K562 (cell line): ENCODE results near the gene EIF1B. TPM values are rescaled to one million over a fixed set of nuclear protein-coding genes. Genes with fewer than 3 reads are reported as not detected.
A peak's percentile ranks its signal among the peaks of the same experiment; 100 is the strongest.

ENCODE experiments used
- BCOR ChIP-seq: fragments of 450-650 bp; IDR thresholded peaks from 2 replicates; pipeline ENCODE4 v1.6.1; 2016
- CBX3 ChIP-seq, 2 experiments: IDR thresholded peaks; 1 replicate in 1 of 2; 2 replicates in 1 of 2; pipeline ENCODE4 v1.6.1; 2012; ENCODE audit warnings: inconsistent platforms in 2 of 2, low read length in 2 of 2, borderline replicate concordance in 1 of 2, control low read depth in 1 of 2
- CCAR2 ChIP-seq: fragments of 200-400 bp; formaldehyde crosslinking; IDR thresholded peaks from 2 replicates; pipeline ENCODE4 v1.6.1; 2017; ENCODE audit warnings: mild to moderate bottlenecking, low read depth, low read length
- CREB1 ChIP-seq, 2 experiments: sonication (generic) in 1 of 2; formaldehyde crosslinking in 1 of 2; IDR thresholded peaks; 2 replicates each; pipeline versions ENCODE4 v1.6.1 to v1.8.0; 2012 to 2022; ENCODE audit warnings: inconsistent platforms in 1 of 2, mild to moderate bottlenecking in 1 of 2, missing genetic modification reagents in 1 of 2, moderate library complexity in 1 of 2
- CXXC5 ChIP-seq: fragments of 250-450 bp; sonication (Bioruptor Pico); IDR thresholded peaks from 2 replicates; pipeline ENCODE4 v1.8.0; 2022; ENCODE audit warnings: inconsistent platforms, mild to moderate bottlenecking, moderate library complexity
- DLX4 ChIP-seq: fragments of 250-450 bp; sonication (Bioruptor Pico); IDR thresholded peaks from 2 replicates; pipeline ENCODE4 v1.6.1; 2021; ENCODE audit warnings: mild to moderate bottlenecking
- ESRRA ChIP-seq: fragments of 450-650 bp; IDR thresholded peaks from 2 replicates; pipeline ENCODE4 v1.6.1; 2014; ENCODE audit warnings: low read depth, mild to moderate bottlenecking, moderate library complexity, borderline replicate concordance
- EWSR1 ChIP-seq: fragments of 450-650 bp; IDR thresholded peaks from 2 replicates; pipeline ENCODE4 v1.6.1; 2018; ENCODE audit warnings: borderline replicate concordance, mild to moderate bottlenecking, low read depth, moderate library complexity; ENCODE audit not compliant: partially characterized antibody
- FOXA1 ChIP-seq: fragments of 450-650 bp; IDR thresholded peaks from 2 replicates; pipeline ENCODE4 v1.6.1; 2016; ENCODE audit warnings: mild to moderate bottlenecking, borderline replicate concordance
- HMGN3 ChIP-seq: IDR thresholded peaks from 2 replicates; pipeline ENCODE4 v1.6.1; 2011; ENCODE audit warnings: borderline replicate concordance, low read depth, mild to moderate bottlenecking, mixed read lengths, low read length; ENCODE audit not compliant: insufficient read length; ENCODE audit errors: extremely low read depth
- IRF9 ChIP-seq: fragments of 450-650 bp; IDR thresholded peaks from 2 replicates; pipeline ENCODE4 v1.6.1; 2016; ENCODE audit warnings: missing biosample characterization, missing genetic modification characterization
- JUND ChIP-seq, 2 experiments: IDR thresholded peaks; 2 replicates in 1 of 2; 3 replicates in 1 of 2; pipeline ENCODE4 v1.6.1; 2011; ENCODE audit warnings: borderline replicate concordance in 2 of 2, low read depth in 2 of 2, low read length in 2 of 2, improper control_type of control experiment in 1 of 2, missing biosample characterization in 1 of 2, missing genetic modification characterization in 1 of 2, missing genetic modification reagents in 1 of 2
- KAT2B ChIP-seq: IDR thresholded peaks from one replicate; pipeline ENCODE4 v1.6.1; 2012; ENCODE audit warnings: low read depth, mild to moderate bottlenecking, control low read depth, inconsistent platforms, low read length, moderate library complexity
- KLF16 ChIP-seq: IDR thresholded peaks from 2 replicates; pipeline ENCODE4 v1.6.1; 2016; ENCODE audit warnings: antibody characterized with exemption
- MTA1 ChIP-seq: fragments of 450-650 bp; IDR thresholded peaks from 2 replicates; pipeline ENCODE4 v1.6.1; 2017; ENCODE audit warnings: borderline replicate concordance
- RNF2 ChIP-seq: sonication (generic); IDR thresholded peaks from 2 replicates; pipeline ENCODE4 v1.6.1; 2016
- SUPT5H ChIP-seq: fragments of 450-650 bp; IDR thresholded peaks from 2 replicates; pipeline ENCODE4 v1.6.1; 2016
- TAF1 ChIP-seq: IDR thresholded peaks from 2 replicates; pipeline ENCODE4 v1.6.1; 2011; ENCODE audit warnings: mild to moderate bottlenecking, low read length, moderate library complexity; ENCODE audit not compliant: insufficient read depth, control insufficient read depth, severe bottlenecking; ENCODE audit errors: extremely low read depth
- XRCC3 ChIP-seq: fragments of 450-650 bp; IDR thresholded peaks from 2 replicates; pipeline ENCODE4 v1.6.1; 2017; ENCODE audit warnings: mild to moderate bottlenecking, moderate library complexity
- ZBTB17 ChIP-seq: fragments of 450-650 bp; formaldehyde crosslinking; IDR thresholded peaks from 2 replicates; pipeline ENCODE4 v1.4.0; 2020; ENCODE audit warnings: mild to moderate bottlenecking
- ZNF384 ChIP-seq: IDR thresholded peaks from 2 replicates; pipeline ENCODE4 v1.6.1; 2012; ENCODE audit warnings: low read depth, low read length, improper control_type of control experiment
- polyA plus RNA-seq, 8 experiments: library from polyadenylated mRNA; depleted of rRNA in 4 of 8; stranded (reverse) in 5 of 8; unstranded in 3 of 8; fragments of >200 nt; fragmentation: Nextera tagmentation in 2 of 8; fragmentation: Illumina TruSeq in 1 of 8; extraction: Ambion mirVana in 2 of 8; extraction: Trizol in 1 of 8; gene quantifications; 2 replicates each; pipeline versions ENCODE4 v1.2.1 to v1.2.3, GENCODE V29; 2011 to 2014; ENCODE audit warnings: inconsistent platforms in 1 of 8, missing spikeins in 1 of 8
- total RNA-seq, 7 experiments: library from RNA; depleted of rRNA in 6 of 7; stranded (reverse); fragments of >200 nt in 6 of 7; fragmentation: Illumina TruSeq in 2 of 7; extraction: Trizol in 2 of 7; gene quantifications; 2 replicates each; pipeline versions ENCODE4 v1.2.1 to v1.2.3, GENCODE V29; 2011 to 2021; ENCODE audit warnings: low replicate concordance in 1 of 7
- TF ChIP-seq, protein P1 (sequence below): fragments of 450-650 bp; conservative IDR thresholded peaks from 2 replicates; pipeline ENCODE4 v1.6.1; 2016; ENCODE audit warnings: missing genetic modification characterization, low read depth, mild to moderate bottlenecking, control low read depth, missing compliant biosample characterization
- TF ChIP-seq, protein P2 (sequence below): sonication (generic); formaldehyde crosslinking; IDR thresholded peaks from 2 replicates; pipeline ENCODE4 v1.9.0; 2022; ENCODE audit warnings: mild to moderate bottlenecking, missing genetic modification reagents
- TF ChIP-seq, protein P3 (sequence below): fragments of 250-450 bp; sonication (Bioruptor Pico); IDR thresholded peaks from 2 replicates; pipeline ENCODE4 v1.8.0; 2021; ENCODE audit warnings: moderate library complexity, mild to moderate bottlenecking, inconsistent platforms

EIF1B gene
- total and polyA plus RNA-seq, 9 of the 15 experiments (the other 6 are each of a cell fraction or from before 2014, with no cell fraction given) = 18.1 to 184 (median 78.9) TPM

GRCh38 chr3:40309418-40309924 lies at the start of gene EIF1B (continued):
- TF ChIP-seq XRCC3 (no peak), CBX3 (IDR thresholded peaks at IDR 0.05; ENCODE audit: borderline replicate concordance in 1 of 2, low read length in 2 of 2) (peak in 1 of 2 experiments; percentile 73; a peak in 2 of 3 replicates), CREB1 (IDR thresholded peaks at IDR 0.05) (peak; percentile 79), CREB1 (CRISPR knock-in tag; IDR thresholded peaks at IDR 0.05) (peak; percentile 87), FOXA1 (no peak), CCAR2 (no peak), DLX4 (CRISPR knock-in tag) (no peak), HMGN3 (peak; percentile 96), EWSR1 (no peak), MTA1 (0 out of 2 replicates have a peak, but pooled peaks have one; percentile 13), RNF2 (peak; percentile 66; the same call in 1 of the 2 replicates), IRF9 (tag) (no peak), ZBTB17 (CRISPR knock-in tag) (no peak), ESRRA (peak; percentile 96; the same call in 1 of the 2 replicates), KAT2B (peak; percentile 83), SUPT5H (peak; percentile 94), JUND (IDR thresholded peaks at IDR 0.05; ENCODE audit: borderline replicate concordance, low read depth, low read length) (peak; percentile 83), JUND (tag; IDR thresholded peaks at IDR 0.05; ENCODE audit: borderline replicate concordance, low read depth, low read length) (peak; percentile 63; the same call in 1 of the 3 replicates), TAF1 (peak; percentile 96), ZNF384 (peak; percentile 61; the same call in 1 of the 2 replicates), KLF16 (peak; percentile 71), CXXC5 (peak; percentile 98), BCOR (0 out of 2 replicates have a peak, but pooled peaks have one; percentile 11)
- TF ChIP-seq, protein P1, sequence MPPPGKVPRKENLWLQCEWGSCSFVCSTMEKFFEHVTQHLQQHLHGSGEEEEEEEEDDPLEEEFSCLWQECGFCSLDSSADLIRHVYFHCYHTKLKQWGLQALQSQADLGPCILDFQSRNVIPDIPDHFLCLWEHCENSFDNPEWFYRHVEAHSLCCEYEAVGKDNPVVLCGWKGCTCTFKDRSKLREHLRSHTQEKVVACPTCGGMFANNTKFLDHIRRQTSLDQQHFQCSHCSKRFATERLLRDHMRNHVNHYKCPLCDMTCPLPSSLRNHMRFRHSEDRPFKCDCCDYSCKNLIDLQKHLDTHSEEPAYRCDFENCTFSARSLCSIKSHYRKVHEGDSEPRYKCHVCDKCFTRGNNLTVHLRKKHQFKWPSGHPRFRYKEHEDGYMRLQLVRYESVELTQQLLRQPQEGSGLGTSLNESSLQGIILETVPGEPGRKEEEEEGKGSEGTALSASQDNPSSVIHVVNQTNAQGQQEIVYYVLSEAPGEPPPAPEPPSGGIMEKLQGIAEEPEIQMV (tag) = no peak
- TF ChIP-seq, protein P2, sequence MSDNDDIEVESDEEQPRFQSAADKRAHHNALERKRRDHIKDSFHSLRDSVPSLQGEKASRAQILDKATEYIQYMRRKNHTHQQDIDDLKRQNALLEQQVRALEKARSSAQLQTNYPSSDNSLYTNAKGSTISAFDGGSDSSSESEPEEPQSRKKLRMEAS (CRISPR knock-in tag) = peak; percentile 65; the same call in 1 of the 2 replicates
- TF ChIP-seq, protein P3, sequence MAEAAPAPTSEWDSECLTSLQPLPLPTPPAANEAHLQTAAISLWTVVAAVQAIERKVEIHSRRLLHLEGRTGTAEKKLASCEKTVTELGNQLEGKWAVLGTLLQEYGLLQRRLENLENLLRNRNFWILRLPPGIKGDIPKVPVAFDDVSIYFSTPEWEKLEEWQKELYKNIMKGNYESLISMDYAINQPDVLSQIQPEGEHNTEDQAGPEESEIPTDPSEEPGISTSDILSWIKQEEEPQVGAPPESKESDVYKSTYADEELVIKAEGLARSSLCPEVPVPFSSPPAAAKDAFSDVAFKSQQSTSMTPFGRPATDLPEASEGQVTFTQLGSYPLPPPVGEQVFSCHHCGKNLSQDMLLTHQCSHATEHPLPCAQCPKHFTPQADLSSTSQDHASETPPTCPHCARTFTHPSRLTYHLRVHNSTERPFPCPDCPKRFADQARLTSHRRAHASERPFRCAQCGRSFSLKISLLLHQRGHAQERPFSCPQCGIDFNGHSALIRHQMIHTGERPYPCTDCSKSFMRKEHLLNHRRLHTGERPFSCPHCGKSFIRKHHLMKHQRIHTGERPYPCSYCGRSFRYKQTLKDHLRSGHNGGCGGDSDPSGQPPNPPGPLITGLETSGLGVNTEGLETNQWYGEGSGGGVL (CRISPR knock-in tag) = no peak
